ENCODE results near the gene MGP. TPM values are rescaled to one million over a fixed set of nuclear protein-coding genes. Genes with fewer than 3 reads are reported as not detected.

The MGP gene
- 186 TPM for total RNA-seq

GRCh38 chr12:14885718-14886221 is at the start of gene MGP:
Gene MGP (minus strand): TSS chr12:14885854. CDS start chr12:14885791, 63 bp downstream.

GRCh38 chr12:14843425-14843887 is 42.2 kb downstream of the MGP start, which contains the start of gene ART4:
Gene ART4 (minus strand): TSS chr12:14843526. CDS start chr12:14843113, 413 bp downstream.

Other genes starting within 250 kb of the MGP start
- gene GUCY2C, start 189.3 kb downstream of the MGP start, total RNA-seq, result 0.11 TPM
- gene WBP11, start 82.4 kb downstream of the MGP start, total RNA-seq, result 36.7 TPM
- 10.1 TPM for gene C12orf60, start 82.2 kb downstream of the MGP start, total RNA-seq
- 7.9 TPM for gene SMCO3, start 71.7 kb downstream of the MGP start, total RNA-seq
- 0.44 TPM for gene ART4, start 42.3 kb downstream of the MGP start, total RNA-seq
- 1.3 TPM for gene ERP27, start 52.7 kb upstream of the MGP start, total RNA-seq
- 23.1 TPM for gene ARHGDIB, start 75.7 kb upstream of the MGP start, total RNA-seq
- 53.2 TPM for gene PDE6H, start 87.2 kb upstream of the MGP start, total RNA-seq

All from camera-type eye (tissue), 1 donor.